Smooth muscle cell (in vitro differentiated cells): Measurements from ENCODE around the gene ZFX. TPM values are rescaled to one million over a fixed set of nuclear protein-coding genes. Genes with fewer than 3 reads are reported as not detected.

Experiments used
- DNase-seq: peaks from one replicate; lab custom pipeline; 2025; ENCODE audit not compliant: unreplicated experiment; lab: John Stamatoyannopoulos, UW
- H2AFZ ChIP-seq: fragments of 200-600 bp; sonication (generic); 2 replicates; pipeline ENCODE4 v1.6.0; 2016; ENCODE audit warnings: antibody characterized with exemption, low read depth, mild to moderate bottlenecking
- H3F3A ChIP-seq: fragments of 200-600 bp; sonication (generic); 2 replicates; pipeline ENCODE4 v1.6.0; 2017; ENCODE audit warnings: antibody characterized with exemption, low read depth
- H3K27ac ChIP-seq: fragments of 200-600 bp; sonication (generic); 2 replicates; pipeline ENCODE4 v1.5.1; 2016; ENCODE audit warnings: low read depth, mild to moderate bottlenecking
- H3K27me3 ChIP-seq: fragments of 200-600 bp; sonication (generic); 2 replicates; pipeline ENCODE4 v1.6.1; 2016; ENCODE audit warnings: low read depth, mild to moderate bottlenecking
- H3K36me3 ChIP-seq: fragments of 200-600 bp; sonication (generic); 2 replicates; pipeline ENCODE4 v1.5.1; 2016; ENCODE audit warnings: low read depth
- H3K4me1 ChIP-seq: fragments of 200-600 bp; sonication (generic); 2 replicates; pipeline ENCODE4 v1.5.1; 2016; ENCODE audit warnings: low read depth
- H3K4me2 ChIP-seq: fragments of 200-600 bp; sonication (generic); 2 replicates; pipeline ENCODE4 v1.6.0; 2016; ENCODE audit warnings: mild to moderate bottlenecking
- H3K4me3 ChIP-seq: fragments of 200-600 bp; sonication (generic); 2 replicates; pipeline ENCODE4 v1.5.1; 2016; ENCODE audit warnings: mild to moderate bottlenecking
- H3K79me2 ChIP-seq: fragments of 200-600 bp; sonication (generic); 2 replicates; pipeline ENCODE4 v1.6.0; 2016; ENCODE audit warnings: low read depth, mild to moderate bottlenecking
- H3K9ac ChIP-seq: fragments of 200-600 bp; sonication (generic); 2 replicates; pipeline ENCODE4 v1.6.0; 2016; ENCODE audit warnings: low read depth
- H3K9me3 ChIP-seq: fragments of 200-600 bp; sonication (generic); replicated peaks from 2 replicates; pipeline ENCODE4 v1.5.1; 2016; ENCODE audit warnings: low read depth
- H4K20me1 ChIP-seq: fragments of 200-600 bp; sonication (generic); 2 replicates; pipeline ENCODE4 v1.6.0; 2016; ENCODE audit warnings: low read depth
- WGBS: methylation state at CpG from one replicate; pipeline ENCODE4 v1.1.7; 2016; ENCODE audit warnings: low lambda C conversion rate; 5-methylcytosine and 5-hydroxymethylcytosine counted together
- polyA plus RNA-seq: library from polyadenylated mRNA; unstranded; fragments of >200 nt; fragmentation: Nextera tagmentation; extraction: Ambion mirVana; gene quantifications from 2 replicates; pipeline ENCODE4 v1.2.1, GENCODE V29; 2016
- total RNA-seq: library from RNA; depleted of rRNA; stranded (reverse); fragments of >200 nt; gene quantifications from 2 replicates; pipeline ENCODE4 v1.2.3, GENCODE V29; 2014
- TF ChIP-seq, protein P1 (sequence below): fragments of 200-600 bp; sonication (generic); IDR thresholded peaks from 2 replicates; pipeline ENCODE4 v1.5.1; 2017; ENCODE audit warnings: borderline replicate concordance, mild to moderate bottlenecking, antibody characterized with exemption; ENCODE audit not compliant: insufficient read depth, poor library complexity, severe bottlenecking

The ZFX gene
- total and polyA plus RNA-seq, 2 experiments from 2014 or later: 17.1 to 52.9 TPM

DNA sequence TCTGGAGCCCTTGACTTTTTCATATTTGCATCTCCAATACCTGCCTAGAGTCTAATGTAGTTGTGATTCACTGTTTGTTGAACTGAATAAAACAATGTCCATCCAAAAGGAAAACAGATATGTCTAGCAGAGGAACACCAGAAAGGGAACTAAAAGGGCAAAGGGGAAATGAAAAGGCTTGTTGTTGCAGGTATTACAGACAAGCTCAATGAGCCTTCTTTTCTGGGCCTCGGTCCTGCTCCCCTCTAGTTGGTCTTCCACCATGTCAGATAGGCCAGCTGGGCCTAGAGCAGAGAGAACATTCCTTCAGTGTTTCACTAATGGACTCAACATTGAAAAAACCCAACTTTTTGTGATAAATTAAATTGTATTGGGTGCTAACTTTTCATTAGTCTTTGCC lies 55.4 kb downstream of the ZFX start:
- H3K9ac ChIP-seq: no peak overlapping the region
- TF ChIP-seq, protein P1, sequence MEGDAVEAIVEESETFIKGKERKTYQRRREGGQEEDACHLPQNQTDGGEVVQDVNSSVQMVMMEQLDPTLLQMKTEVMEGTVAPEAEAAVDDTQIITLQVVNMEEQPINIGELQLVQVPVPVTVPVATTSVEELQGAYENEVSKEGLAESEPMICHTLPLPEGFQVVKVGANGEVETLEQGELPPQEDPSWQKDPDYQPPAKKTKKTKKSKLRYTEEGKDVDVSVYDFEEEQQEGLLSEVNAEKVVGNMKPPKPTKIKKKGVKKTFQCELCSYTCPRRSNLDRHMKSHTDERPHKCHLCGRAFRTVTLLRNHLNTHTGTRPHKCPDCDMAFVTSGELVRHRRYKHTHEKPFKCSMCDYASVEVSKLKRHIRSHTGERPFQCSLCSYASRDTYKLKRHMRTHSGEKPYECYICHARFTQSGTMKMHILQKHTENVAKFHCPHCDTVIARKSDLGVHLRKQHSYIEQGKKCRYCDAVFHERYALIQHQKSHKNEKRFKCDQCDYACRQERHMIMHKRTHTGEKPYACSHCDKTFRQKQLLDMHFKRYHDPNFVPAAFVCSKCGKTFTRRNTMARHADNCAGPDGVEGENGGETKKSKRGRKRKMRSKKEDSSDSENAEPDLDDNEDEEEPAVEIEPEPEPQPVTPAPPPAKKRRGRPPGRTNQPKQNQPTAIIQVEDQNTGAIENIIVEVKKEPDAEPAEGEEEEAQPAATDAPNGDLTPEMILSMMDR: no peak
- H3K79me2 ChIP-seq: peaks cover 79% of the 10 kb centered on the region
- H2AFZ ChIP-seq: no peak overlapping the region
- H3K27ac ChIP-seq: peak overlapping the region; percentile 30
- H3K4me1 ChIP-seq: no peaks in the 10 kb centered on the region
- no peak overlapping the region for H3K4me3 ChIP-seq
- WGBS: 100% methylated on average over 1 of the region's 1 CpG
- no peak overlapping the region for H3K4me2 ChIP-seq
- H4K20me1 ChIP-seq: peaks cover 83% of the 10 kb centered on the region
- peaks cover 6% of the 10 kb centered on the region for H3F3A ChIP-seq
- H3K9me3 ChIP-seq: no peaks in the 10 kb centered on the region
- peaks cover 26% of the 10 kb centered on the region for H3K36me3 ChIP-seq
- no peak for DNase-seq
- no peaks in the 10 kb centered on the region for H3K27me3 ChIP-seq

DNA sequence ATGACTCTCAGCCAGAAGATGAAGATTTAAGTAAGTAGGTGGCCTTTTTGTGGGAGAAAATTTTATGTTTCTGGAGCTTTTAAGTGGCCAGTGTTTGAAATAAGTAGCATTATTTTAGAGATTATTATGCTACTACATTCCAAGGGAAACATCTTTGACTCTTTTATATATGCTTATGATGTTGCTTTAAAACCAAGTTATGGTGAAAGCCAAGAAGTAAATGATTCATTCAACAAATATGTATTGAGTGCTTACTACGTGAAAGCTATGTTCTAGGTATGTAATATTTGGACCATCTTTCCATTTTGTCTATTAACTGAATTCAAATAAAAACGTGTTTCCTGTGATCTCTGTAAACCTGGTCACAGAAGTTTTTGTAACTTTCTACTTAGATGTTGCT lies 58.3 kb downstream of the ZFX start:
- H4K20me1 ChIP-seq: peaks cover 65% of the 10 kb centered on the region
- H3K4me3 ChIP-seq: no peak overlapping the region
- peaks cover 35% of the 10 kb centered on the region for H3K36me3 ChIP-seq
- H3K9ac ChIP-seq: no peak overlapping the region
- no peaks in the 10 kb centered on the region for H3K9me3 ChIP-seq
- TF ChIP-seq, protein P1: no peak
- H3K79me2 ChIP-seq: peaks cover 59% of the 10 kb centered on the region
- no peak for DNase-seq
- H3K27me3 ChIP-seq: no peaks in the 10 kb centered on the region
- H3K27ac ChIP-seq: peak overlapping the region; percentile 25
- WGBS: 52% methylated on average over 2 of the region's 2 CpGs
- no peaks in the 10 kb centered on the region for H3K4me1 ChIP-seq
- peaks cover 3% of the 10 kb centered on the region for H3F3A ChIP-seq
- H2AFZ ChIP-seq: no peak overlapping the region
- H3K4me2 ChIP-seq: no peak overlapping the region

DNA sequence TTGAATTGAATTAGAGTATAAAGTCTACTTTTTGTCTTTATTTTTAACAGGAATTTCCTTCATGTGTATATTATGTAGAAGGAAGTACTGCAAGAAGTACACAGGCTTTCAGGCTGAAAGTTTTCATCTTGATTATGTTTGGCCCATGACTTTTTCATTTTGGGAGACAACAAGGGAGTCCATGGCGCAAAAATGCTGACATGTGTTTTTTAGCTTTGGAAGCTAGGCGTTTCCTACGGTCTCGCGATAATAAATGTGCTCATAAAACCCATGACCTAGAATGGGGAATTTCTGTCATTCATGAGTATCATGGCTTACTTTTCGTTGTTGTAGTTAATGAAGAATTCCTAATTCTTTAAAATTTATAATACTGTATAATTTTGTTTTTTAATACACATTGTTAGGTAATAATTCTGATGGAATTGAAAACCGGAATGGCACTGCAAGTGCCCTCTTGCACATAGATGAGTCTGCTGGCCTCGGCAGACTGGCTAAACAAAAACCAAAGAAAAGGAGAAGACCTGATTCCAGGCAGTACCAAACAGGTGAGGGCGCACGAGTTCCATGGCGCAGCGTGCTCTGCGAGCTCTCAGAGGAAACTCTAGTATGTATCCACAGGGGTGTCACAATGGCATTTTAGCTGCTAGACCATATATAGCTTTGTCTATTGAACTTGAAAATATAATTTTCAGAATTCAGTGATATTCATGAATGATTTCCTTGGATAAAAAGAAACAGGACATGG lies 59.1 kb downstream of the ZFX start:
- Histone ChIP-seq H3K4me1 (no peaks in the 10 kb centered on the region), H3F3A (peaks cover 3% of the 10 kb centered on the region), H3K36me3 (peaks cover 35% of the 10 kb centered on the region), H3K27ac (no peak overlapping the region), H3K4me3 (no peak overlapping the region), H3K9ac (no peak overlapping the region), H3K79me2 (peaks cover 51% of the 10 kb centered on the region), H3K9me3 (no peaks in the 10 kb centered on the region), H4K20me1 (peaks cover 63% of the 10 kb centered on the region), H3K27me3 (no peaks in the 10 kb centered on the region), H2AFZ (no peak overlapping the region), H3K4me2 (no peak overlapping the region)
- TF ChIP-seq, protein P1: no peak
- WGBS: 97% methylated on average over 13 of the region's 13 CpGs
- DNase-seq: no peak

DNA sequence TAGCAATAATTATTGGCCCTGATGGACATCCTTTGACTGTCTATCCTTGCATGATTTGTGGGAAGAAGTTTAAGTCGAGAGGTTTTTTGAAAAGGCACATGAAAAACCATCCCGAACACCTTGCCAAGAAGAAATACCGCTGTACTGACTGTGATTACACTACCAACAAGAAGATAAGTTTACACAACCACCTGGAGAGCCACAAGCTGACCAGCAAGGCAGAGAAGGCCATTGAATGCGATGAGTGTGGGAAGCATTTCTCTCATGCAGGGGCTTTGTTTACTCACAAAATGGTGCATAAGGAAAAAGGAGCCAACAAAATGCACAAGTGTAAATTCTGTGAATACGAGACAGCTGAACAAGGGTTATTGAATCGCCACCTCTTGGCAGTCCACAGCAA lies 60.7 kb downstream of the ZFX start:
- Histone ChIP-seq H3K9me3 (no peaks in the 10 kb centered on the region), H3K79me2 (peaks cover 35% of the 10 kb centered on the region), H3K9ac (no peak overlapping the region), H3K27me3 (no peaks in the 10 kb centered on the region), H3K4me2 (no peak overlapping the region), H3K27ac (no peak overlapping the region), H4K20me1 (peaks cover 48% of the 10 kb centered on the region), H3F3A (no peaks in the 10 kb centered on the region), H3K4me3 (no peak overlapping the region), H3K4me1 (no peaks in the 10 kb centered on the region), H2AFZ (no peak overlapping the region), H3K36me3 (peaks cover 35% of the 10 kb centered on the region)
- TF ChIP-seq, protein P1: no peak
- DNase-seq: no peak
- 95% methylated on average over 6 of the region's 6 CpGs for WGBS
